Endodermal cell (in vitro differentiated cells): Measurements from ENCODE around the gene MTCL1. TPM values are rescaled to one million over a fixed set of nuclear protein-coding genes. Genes with fewer than 3 reads are reported as not detected.

Experiments
- DNase-seq: peaks from one replicate; pipeline ENCODE4 v3.0.0-alpha.2; 2017
- H3K27ac ChIP-seq: 2 replicates; pipeline ENCODE4 v1.5.1; 2013; ENCODE audit warnings: mild to moderate bottlenecking, low read depth, low read length, moderate library complexity
- H3K27me3 ChIP-seq: 2 replicates; pipeline ENCODE4 v1.6.1; 2013; ENCODE audit warnings: mild to moderate bottlenecking, low read length, moderate library complexity; ENCODE audit not compliant: insufficient read depth, control insufficient read depth, poor library complexity, severe bottlenecking
- H3K36me3 ChIP-seq: 2 replicates; pipeline ENCODE4 v1.7.0; 2013; ENCODE audit warnings: mild to moderate bottlenecking, low read length, moderate library complexity; ENCODE audit not compliant: control insufficient read depth, insufficient read depth
- H3K4me1 ChIP-seq: one replicate; pipeline ENCODE4 v1.7.0; 2013; ENCODE audit warnings: low read length; ENCODE audit not compliant: control insufficient read depth, insufficient read depth
- H3K4me3 ChIP-seq: 2 replicates; pipeline ENCODE4 v1.5.1; 2013; ENCODE audit warnings: mild to moderate bottlenecking, low read length, moderate library complexity
- H3K9ac ChIP-seq: 2 replicates; pipeline ENCODE4 v1.6.1; 2013; ENCODE audit warnings: mild to moderate bottlenecking, low read length, moderate library complexity; ENCODE audit not compliant: poor library complexity, severe bottlenecking; ENCODE audit errors: extremely low read depth
- H3K9me3 ChIP-seq: 2 replicates; pipeline ENCODE4 v1.6.1; 2013; ENCODE audit warnings: mild to moderate bottlenecking, low read length, moderate library complexity; ENCODE audit not compliant: control insufficient read depth
- H3K27ac Mint-ChIP-seq: 2 replicates; pipeline ENCODE4 v1.8.0; 2020; ENCODE audit warnings: mixed read lengths
- H3K27me3 Mint-ChIP-seq: 2 replicates; pipeline ENCODE4 v1.8.0; 2021; ENCODE audit warnings: mild to moderate bottlenecking, mixed read lengths; ENCODE audit not compliant: insufficient read depth
- H3K36me3 Mint-ChIP-seq: 2 replicates; pipeline ENCODE4 v1.8.0; 2020; ENCODE audit warnings: low read depth, mixed read lengths
- H3K4me1 Mint-ChIP-seq: 2 replicates; pipeline ENCODE4 v1.8.0; 2020; ENCODE audit warnings: mixed read lengths
- H3K4me3 Mint-ChIP-seq: 2 replicates; pipeline ENCODE4 v1.8.0; 2020; ENCODE audit warnings: mild to moderate bottlenecking, moderate library complexity, mixed read lengths
- H3K9me3 Mint-ChIP-seq: 2 replicates; pipeline ENCODE4 v1.8.0; 2020; ENCODE audit warnings: mild to moderate bottlenecking, mixed read lengths
- WGBS, 2 experiments: methylation state at CpG; one replicate each; pipeline versions ENCODE4 v1.1.5 to v1.1.7; 2013; ENCODE audit warnings: missing lambda C conversion rate in 2 of 2, mixed read lengths in 1 of 2; ENCODE audit not compliant: insufficient coverage in 1 of 2, insufficient read length in 1 of 2; 5-methylcytosine and 5-hydroxymethylcytosine counted together
- total RNA-seq, 2 donors: library from RNA; stranded (reverse); fragmentation: NEBNext Ultra II Directional in 1 of 2; extraction: Animal tissue kit (Norgen Biotek cat#: 25700) in 1 of 2; gene quantifications; 2 replicates in 1 of 2; 3 replicates in 1 of 2; pipeline ENCODE4 v1.2.1, GENCODE V29; 2021
- TF ChIP-seq, protein P1 (sequence below): fragments of 200-600 bp; sonication (generic); conservative IDR thresholded peaks from 2 replicates; pipeline ENCODE4 v1.5.0; 2021; ENCODE audit warnings: antibody characterized with exemption, mild to moderate bottlenecking

The MTCL1 gene
- total RNA-seq, 2 donors from 2014 or later: 15.0 to 26.0 TPM

DNA sequence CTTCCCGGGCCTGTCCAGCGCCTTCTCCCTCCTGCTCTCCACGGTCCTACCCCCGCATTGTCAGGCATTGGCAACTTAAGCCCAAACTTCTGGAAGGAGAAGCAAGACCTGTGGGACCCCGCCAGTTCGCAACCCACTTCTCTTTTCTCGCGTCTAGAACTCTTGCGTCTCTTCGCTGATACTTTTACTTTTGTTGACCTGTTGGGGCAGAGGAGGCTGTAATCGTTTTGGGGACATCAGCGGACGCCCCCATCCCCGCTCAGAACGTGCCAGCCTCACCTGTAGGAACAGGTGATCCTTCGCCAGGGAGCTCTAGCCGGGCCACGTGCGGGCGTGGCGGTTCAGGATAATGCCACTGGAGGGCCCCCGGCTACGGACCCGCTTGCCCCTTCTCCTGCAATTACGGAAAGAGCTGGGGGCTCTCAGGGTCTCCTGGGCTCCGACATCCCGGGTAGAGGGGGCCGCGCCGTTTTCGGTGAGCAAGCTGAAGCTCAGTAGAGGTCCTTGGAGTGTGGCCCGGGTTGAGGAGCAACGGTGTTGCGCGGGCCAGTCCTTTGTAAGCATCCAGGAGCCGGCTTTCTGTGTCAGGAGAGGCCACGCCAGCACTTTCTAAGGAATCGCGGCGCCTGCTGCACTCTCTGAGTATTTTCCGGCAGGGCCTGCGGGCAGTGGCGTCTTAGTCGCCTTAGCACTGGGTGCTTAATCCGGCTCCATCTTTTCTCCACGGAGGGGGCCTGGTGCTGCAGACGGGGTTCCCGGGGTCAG, 1.6 kb downstream of the MTCL1 start:
- Mint-ChIP-seq H3K27ac (peak overlapping the region; percentile 44), H3K4me3 (peak overlapping the region; percentile 68), H3K4me1 (peaks cover 28% of the 10 kb centered on the region), H3K9me3 (peaks cover 5% of the 10 kb centered on the region), H3K36me3 (peaks cover 4% of the 10 kb centered on the region), H3K27me3 (peaks cover 27% of the 10 kb centered on the region)
- DNase-seq: peak; percentile 89
- no peak overlapping the region for H3K9ac ChIP-seq
- 1 to 2% methylated on average over 37 to 48 of the region's 48 CpGs for WGBS, 2 experiments
- H3K27me3 ChIP-seq: peaks cover 32% of the 10 kb centered on the region
- TF ChIP-seq, protein P1, sequence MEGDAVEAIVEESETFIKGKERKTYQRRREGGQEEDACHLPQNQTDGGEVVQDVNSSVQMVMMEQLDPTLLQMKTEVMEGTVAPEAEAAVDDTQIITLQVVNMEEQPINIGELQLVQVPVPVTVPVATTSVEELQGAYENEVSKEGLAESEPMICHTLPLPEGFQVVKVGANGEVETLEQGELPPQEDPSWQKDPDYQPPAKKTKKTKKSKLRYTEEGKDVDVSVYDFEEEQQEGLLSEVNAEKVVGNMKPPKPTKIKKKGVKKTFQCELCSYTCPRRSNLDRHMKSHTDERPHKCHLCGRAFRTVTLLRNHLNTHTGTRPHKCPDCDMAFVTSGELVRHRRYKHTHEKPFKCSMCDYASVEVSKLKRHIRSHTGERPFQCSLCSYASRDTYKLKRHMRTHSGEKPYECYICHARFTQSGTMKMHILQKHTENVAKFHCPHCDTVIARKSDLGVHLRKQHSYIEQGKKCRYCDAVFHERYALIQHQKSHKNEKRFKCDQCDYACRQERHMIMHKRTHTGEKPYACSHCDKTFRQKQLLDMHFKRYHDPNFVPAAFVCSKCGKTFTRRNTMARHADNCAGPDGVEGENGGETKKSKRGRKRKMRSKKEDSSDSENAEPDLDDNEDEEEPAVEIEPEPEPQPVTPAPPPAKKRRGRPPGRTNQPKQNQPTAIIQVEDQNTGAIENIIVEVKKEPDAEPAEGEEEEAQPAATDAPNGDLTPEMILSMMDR: peak; percentile 67
- peaks cover 5% of the 10 kb centered on the region for H3K4me1 ChIP-seq
- H3K9me3 ChIP-seq: no peaks in the 10 kb centered on the region
- peak overlapping the region; percentile 76 for H3K4me3 ChIP-seq
- no peaks in the 10 kb centered on the region for H3K36me3 ChIP-seq
- no peak overlapping the region for H3K27ac ChIP-seq

DNA sequence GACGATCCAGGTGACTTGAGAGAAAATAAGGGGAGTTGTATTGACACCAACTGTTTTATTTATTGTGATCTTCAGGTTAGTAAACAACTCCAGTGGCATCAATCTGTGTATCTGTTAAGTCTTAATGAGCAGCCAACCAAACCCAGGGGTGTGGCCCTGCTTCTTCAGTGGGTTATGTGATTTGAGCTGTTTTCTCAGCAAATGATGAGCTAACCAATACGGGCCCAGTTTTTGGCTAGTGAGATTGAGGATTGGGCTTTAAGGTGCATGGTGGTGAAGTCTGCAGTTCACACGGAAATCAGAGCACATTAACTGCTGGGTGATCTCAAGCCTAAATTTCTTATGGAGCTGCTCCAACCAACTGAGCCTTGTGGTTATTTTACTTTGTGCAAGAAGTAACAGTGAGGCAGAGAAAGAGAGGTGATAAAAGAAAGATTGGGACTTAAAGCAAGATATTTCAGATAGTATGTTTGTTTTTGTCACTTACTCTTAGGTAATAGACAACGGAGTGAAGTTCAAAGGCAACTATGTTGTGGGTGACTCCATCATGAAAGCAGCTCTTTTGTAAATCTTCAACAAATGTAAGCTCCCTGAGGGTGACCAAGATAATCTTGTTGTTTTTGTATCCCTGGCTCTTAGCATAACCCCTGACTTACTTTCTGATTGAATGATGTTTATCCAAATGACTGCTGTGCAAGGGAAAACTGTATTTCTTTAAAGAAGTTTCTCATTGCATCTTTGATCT, 2.4 kb downstream of the MTCL1 start:
- Histone ChIP-seq H3K4me3 (peak overlapping the region; percentile 76), H3K36me3 (no peaks in the 10 kb centered on the region), H3K9me3 (no peaks in the 10 kb centered on the region), H3K27me3 (peaks cover 32% of the 10 kb centered on the region), H3K4me1 (peaks cover 5% of the 10 kb centered on the region), H3K9ac (no peak overlapping the region), H3K27ac (no peak overlapping the region)
- Mint-ChIP-seq H3K4me3 (peak overlapping the region; percentile 68), H3K27me3 (peaks cover 26% of the 10 kb centered on the region), H3K36me3 (peaks cover 4% of the 10 kb centered on the region), H3K27ac (no peak overlapping the region), H3K9me3 (peaks cover 5% of the 10 kb centered on the region), H3K4me1 (peaks cover 30% of the 10 kb centered on the region)
- no peak for DNase-seq
- TF ChIP-seq, protein P1: no peak
- 40 to 53% methylated on average over 4 of the region's 4 CpGs for WGBS, 2 experiments

DNA sequence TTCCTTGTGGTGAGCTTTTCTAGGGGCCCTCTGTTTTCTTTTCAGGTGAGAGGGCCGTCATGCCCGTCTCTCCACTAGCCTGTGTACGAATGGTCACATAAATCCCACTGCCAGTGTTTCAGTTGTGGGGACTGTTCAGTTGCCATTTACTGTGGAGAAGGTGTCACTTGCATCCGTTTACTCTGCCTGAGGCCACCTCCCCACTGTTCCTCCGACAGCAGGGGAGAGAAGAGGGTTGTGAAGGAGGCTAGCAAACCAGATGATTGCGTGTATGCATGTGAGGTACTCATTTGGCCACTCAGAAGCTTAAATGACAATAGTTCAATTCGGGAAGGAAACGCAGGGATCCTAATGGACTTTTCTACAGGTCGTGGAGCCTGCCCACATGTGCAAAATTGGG, 3.3 kb downstream of the MTCL1 start:
- H3K27me3 ChIP-seq: peaks cover 25% of the 10 kb centered on the region
- Mint-ChIP-seq H3K27me3 (peaks cover 16% of the 10 kb centered on the region), H3K4me1 (peaks cover 30% of the 10 kb centered on the region), H3K36me3 (peaks cover 4% of the 10 kb centered on the region), H3K27ac (no peak overlapping the region), H3K9me3 (peaks cover 5% of the 10 kb centered on the region), H3K4me3 (no peak overlapping the region)
- H3K9ac ChIP-seq: no peak overlapping the region
- H3K9me3 ChIP-seq: no peaks in the 10 kb centered on the region
- no peak for DNase-seq
- H3K27ac ChIP-seq: no peak overlapping the region
- H3K36me3 ChIP-seq: no peaks in the 10 kb centered on the region
- 84% methylated on average over 7 to 9 of the region's 9 CpGs for WGBS, 2 experiments
- H3K4me1 ChIP-seq: peaks cover 5% of the 10 kb centered on the region
- TF ChIP-seq, protein P1: no peak
- no peak overlapping the region for H3K4me3 ChIP-seq
